ENCODE data around the gene ZBTB48. TPM values are rescaled to one million over a fixed set of nuclear protein-coding genes. Genes with fewer than 3 reads are reported as not detected.

The ZBTB48 gene
- total and polyA plus RNA-seq, 4 donors, result 8.3 to 18.1 (median 13.1) TPM

GRCh38 chr1:6582370-6582769 lies 2.6 kb downstream of the ZBTB48 start (continued):
- peak; percentile 72 for TF ChIP-seq REST (IDR thresholded peaks at IDR 0.05)
- no peak for TF ChIP-seq GABPA (IDR thresholded peaks at IDR 0.05 in 1 of 2, conservative IDR thresholded peaks at IDR 0.05 in 1 of 2)
- TF ChIP-seq FOXA2 (IDR thresholded peaks at IDR 0.05), result peak; percentile 82
- TF ChIP-seq EGR1 (IDR thresholded peaks at IDR 0.05; ENCODE audit: low read depth in 2 of 2), result no peak
- peak; percentile 14 for TF ChIP-seq MAX (IDR thresholded peaks at IDR 0.05)

- no peaks in the 10 kb centered on the region for H3K9me3 ChIP-seq (ENCODE audit: control insufficient read depth in 4 of 4, low read length in 3 of 4)
- peaks cover 5 to 23% (median 7%) of the 10 kb centered on the region in 4 donors for H3K36me3 ChIP-seq (ENCODE audit: control insufficient read depth in 4 of 4, insufficient read depth in 3 of 4, low read depth in 1 of 4, low read length in 3 of 4)
- no peak overlapping the region for H3K27ac ChIP-seq (ENCODE audit: low read depth in 1 of 2, low read length in 2 of 2)
- H3K4me1 ChIP-seq (ENCODE audit: control insufficient read depth in 4 of 4, insufficient read depth in 4 of 4, low read length in 3 of 4), result peaks cover 11 to 56% (median 34%) of the 10 kb centered on the region in 4 donors
- no peaks in the 10 kb centered on the region for H3K27me3 ChIP-seq (ENCODE audit: control insufficient read depth in 4 of 4, insufficient read depth in 4 of 4, low read length in 3 of 4)
- no peak for DNase-seq (ENCODE audit: low spot score)
- WGBS, result 83% methylated on average over 21 of the region's 21 CpGs
- no peak overlapping the region for H3K9ac ChIP-seq (ENCODE audit: low read depth in 1 of 2, low read length in 2 of 2)
- no peak for TF ChIP-seq YY1 (IDR thresholded peaks at IDR 0.05)
- TF ChIP-seq GABPA (IDR thresholded peaks at IDR 0.05 in 1 of 2, conservative IDR thresholded peaks at IDR 0.05 in 1 of 2), result no peak
- TF ChIP-seq CTCF (IDR thresholded peaks at IDR 0.05; ENCODE audit: low read depth, low read length, missing input control), result no peak
- no peak for TF ChIP-seq RXRA (IDR thresholded peaks at IDR 0.05)
- no peak for TF ChIP-seq FOXA2 (IDR thresholded peaks at IDR 0.05)
- TF ChIP-seq EGR1 (IDR thresholded peaks at IDR 0.05; ENCODE audit: low read depth in 2 of 2), result no peak
- no peak for TF ChIP-seq NR2F2 (IDR thresholded peaks at IDR 0.05)
- TF ChIP-seq RAD21 (IDR thresholded peaks at IDR 0.05), result no peak
- TF ChIP-seq JUND (IDR thresholded peaks at IDR 0.05), result no peak
- no peak for TF ChIP-seq FOXA1 (IDR thresholded peaks at IDR 0.05)
- no peak for TF ChIP-seq SP1 (IDR thresholded peaks at IDR 0.05)
- TF ChIP-seq MAX (IDR thresholded peaks at IDR 0.05), result no peak
- TF ChIP-seq ATF3 (IDR thresholded peaks at IDR 0.05), result no peak
- no peak for TF ChIP-seq HNF4A (conservative IDR thresholded peaks at IDR 0.05)
- TF ChIP-seq HNF4G (IDR thresholded peaks at IDR 0.05), result no peak
- TF ChIP-seq TAF1 (conservative IDR thresholded peaks at IDR 0.05), result no peak
- no peak for TF ChIP-seq REST (IDR thresholded peaks at IDR 0.05)
- TF ChIP-seq ZBTB33 (IDR thresholded peaks at IDR 0.05), result no peak
- H3K4me3 ChIP-seq (ENCODE audit: low read depth in 1 of 3, low read length in 3 of 3), result no peak overlapping the region
Measured at GRCh38 chr1:6584126-6585080, 4.6 kb downstream of the ZBTB48 start.
